ENCODE measurements around the gene NSUN6. TPM values are rescaled to one million over a fixed set of nuclear protein-coding genes. Genes with fewer than 3 reads are reported as not detected.
"Not testable (repeated sequence)": the region's sequence is repeated elsewhere in the genome, so short reads cannot be mapped to it uniquely, and the experiment has no call there.

Gene NSUN6
- polyA plus RNA-seq, 1 experiment, result 2.7 TPM

DNA sequence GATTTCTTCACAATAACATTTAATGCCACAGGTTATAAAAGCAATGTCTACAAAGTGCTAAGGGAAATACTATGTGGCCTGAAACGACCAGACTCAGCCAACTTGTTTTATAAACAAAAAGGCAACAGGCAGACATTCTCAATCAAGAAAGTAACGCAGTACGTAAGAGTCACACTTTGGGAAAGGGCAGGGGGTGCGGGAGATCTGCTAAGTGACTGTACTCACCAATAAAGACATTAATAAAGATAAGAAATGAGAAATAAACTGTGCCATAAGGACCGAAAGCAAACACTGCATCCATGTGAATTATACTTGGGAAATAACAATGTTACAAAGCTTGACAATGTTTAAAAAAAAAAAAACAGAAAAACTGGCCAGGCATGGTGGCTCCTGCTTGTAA is 25.5 kb downstream of the NSUN6 start:
- Histone ChIP-seq H3K27me3 (ENCODE audit: control insufficient read depth, insufficient read depth, low read length) (no peaks in the 10 kb centered on the region), H3K36me3 (ENCODE audit: control insufficient read depth, insufficient read depth, low read length) (no peaks in the 10 kb centered on the region), H3K4me3 (ENCODE audit: low read depth, low read length) (no peak overlapping the region)
- TF ChIP-seq, protein P1, sequence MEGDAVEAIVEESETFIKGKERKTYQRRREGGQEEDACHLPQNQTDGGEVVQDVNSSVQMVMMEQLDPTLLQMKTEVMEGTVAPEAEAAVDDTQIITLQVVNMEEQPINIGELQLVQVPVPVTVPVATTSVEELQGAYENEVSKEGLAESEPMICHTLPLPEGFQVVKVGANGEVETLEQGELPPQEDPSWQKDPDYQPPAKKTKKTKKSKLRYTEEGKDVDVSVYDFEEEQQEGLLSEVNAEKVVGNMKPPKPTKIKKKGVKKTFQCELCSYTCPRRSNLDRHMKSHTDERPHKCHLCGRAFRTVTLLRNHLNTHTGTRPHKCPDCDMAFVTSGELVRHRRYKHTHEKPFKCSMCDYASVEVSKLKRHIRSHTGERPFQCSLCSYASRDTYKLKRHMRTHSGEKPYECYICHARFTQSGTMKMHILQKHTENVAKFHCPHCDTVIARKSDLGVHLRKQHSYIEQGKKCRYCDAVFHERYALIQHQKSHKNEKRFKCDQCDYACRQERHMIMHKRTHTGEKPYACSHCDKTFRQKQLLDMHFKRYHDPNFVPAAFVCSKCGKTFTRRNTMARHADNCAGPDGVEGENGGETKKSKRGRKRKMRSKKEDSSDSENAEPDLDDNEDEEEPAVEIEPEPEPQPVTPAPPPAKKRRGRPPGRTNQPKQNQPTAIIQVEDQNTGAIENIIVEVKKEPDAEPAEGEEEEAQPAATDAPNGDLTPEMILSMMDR (IDR thresholded peaks at IDR 0.05; ENCODE audit: insufficient read depth, low read depth, low read length), result no peak
- POLR2A ChIA-PET, result no interaction called here
- CTCF ChIA-PET, result no interaction called here
- DNase-seq (ENCODE audit: low read depth), result no peak

DNA sequence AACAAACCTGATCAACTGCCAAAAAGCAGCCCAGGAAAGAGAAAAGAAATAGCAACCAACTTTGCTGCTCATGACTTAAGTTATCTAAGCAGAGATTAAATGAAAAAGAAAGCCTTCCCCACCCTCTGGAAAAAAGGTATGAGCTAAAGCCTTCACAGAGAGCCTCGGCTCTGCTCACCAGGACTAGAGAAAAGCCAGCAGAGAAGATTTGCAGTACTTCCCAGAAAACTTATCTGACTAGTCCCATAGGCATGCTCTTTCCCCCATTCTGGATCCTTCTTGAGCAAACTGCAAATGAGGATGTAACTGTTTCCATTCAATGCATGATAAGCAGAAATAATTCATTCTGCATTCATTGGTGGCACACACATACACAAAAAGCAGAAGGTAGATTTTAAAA is 27.7 kb downstream of the NSUN6 start:
- POLR2A ChIA-PET, CTCF ChIA-PET: not testable (repeated sequence)

DNA sequence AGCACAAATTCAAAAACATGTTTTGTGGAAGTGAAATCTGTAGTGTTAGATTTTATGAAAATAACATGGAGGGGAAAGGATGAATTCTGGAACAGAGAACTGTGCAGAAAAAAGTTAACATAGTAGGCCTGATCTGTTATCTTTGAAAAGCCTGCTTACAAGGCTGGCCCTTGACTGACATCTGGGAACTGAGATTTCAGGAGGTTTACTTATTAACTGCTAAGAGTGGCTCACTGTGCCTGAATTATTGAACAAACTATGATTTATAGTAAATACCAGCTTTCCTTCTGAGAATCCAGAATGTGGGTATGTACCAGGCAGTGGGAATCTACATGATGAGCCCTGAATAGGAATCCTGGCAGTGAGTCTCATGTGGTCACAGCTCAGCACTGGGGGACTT is 30.5 kb downstream of the NSUN6 start:
- ChIA-PET POLR2A (no interaction called here), CTCF (no interaction called here)

More for the DNA sequence above, 27.7 kb downstream of the NSUN6 start:
- not testable (repeated sequence) for H3K4me3 ChIP-seq (ENCODE audit: low read depth, low read length); H3K27me3 ChIP-seq (ENCODE audit: control insufficient read depth, insufficient read depth, low read length); H3K36me3 ChIP-seq (ENCODE audit: control insufficient read depth, insufficient read depth, low read length); DNase-seq (ENCODE audit: low read depth)

DNA sequence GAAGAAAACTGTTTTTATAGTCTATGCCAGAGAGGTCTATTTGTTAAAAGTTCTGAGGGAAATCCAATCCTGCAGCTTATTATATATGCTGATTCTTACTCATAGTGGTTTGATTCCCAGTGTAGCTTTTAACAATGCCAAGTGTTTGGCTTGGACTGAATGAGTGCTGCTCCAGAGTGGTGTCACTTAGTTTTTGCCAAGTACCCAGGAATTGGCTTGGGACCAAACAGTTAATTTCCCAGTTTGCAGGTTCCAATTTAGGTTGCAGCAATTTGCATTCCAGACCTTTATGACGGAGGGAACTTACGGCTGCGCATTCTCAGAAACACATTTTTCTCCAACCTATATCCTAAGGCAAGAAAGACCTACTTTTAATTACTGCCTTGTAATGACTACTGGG is 32.4 kb downstream of the NSUN6 start:
- H3K4me3 ChIP-seq (ENCODE audit: low read depth, low read length), result no peak overlapping the region
- no peak for DNase-seq (ENCODE audit: low read depth)
- ChIA-PET CTCF (no interaction called here), POLR2A (no interaction called here)
- H3K27me3 ChIP-seq (ENCODE audit: control insufficient read depth, insufficient read depth, low read length), result no peaks in the 10 kb centered on the region
- H3K36me3 ChIP-seq (ENCODE audit: control insufficient read depth, insufficient read depth, low read length), result no peaks in the 10 kb centered on the region
- TF ChIP-seq, protein P1 (IDR thresholded peaks at IDR 0.05; ENCODE audit: insufficient read depth, low read depth, low read length), result no peak

More for the DNA sequence above, 30.5 kb downstream of the NSUN6 start:
- Histone ChIP-seq H3K27me3 (ENCODE audit: control insufficient read depth, insufficient read depth, low read length) (no peaks in the 10 kb centered on the region), H3K36me3 (ENCODE audit: control insufficient read depth, insufficient read depth, low read length) (no peaks in the 10 kb centered on the region), H3K4me3 (ENCODE audit: low read depth, low read length) (no peak overlapping the region)
- DNase-seq (ENCODE audit: low read depth), result no peak
- TF ChIP-seq, protein P1 (IDR thresholded peaks at IDR 0.05; ENCODE audit: insufficient read depth, low read depth, low read length), result no peak

DNA sequence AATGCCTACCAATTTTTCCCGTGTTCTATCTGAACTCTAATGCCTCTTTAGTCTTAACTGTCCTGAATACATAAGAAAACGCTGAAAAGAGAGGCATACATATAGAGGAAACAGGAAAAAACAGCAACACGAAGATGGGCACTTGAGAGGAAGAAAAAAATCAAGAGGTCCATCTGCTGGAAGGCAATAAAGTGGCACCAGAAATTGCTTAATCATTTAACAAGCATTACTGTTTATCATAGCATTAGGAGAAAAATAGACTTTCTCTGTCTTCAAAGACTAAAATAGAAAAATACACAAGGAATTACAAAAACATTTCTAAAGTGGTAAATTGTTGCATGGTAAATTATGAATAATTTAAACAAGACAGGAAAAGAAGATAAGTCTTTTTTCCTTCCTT is 35.0 kb downstream of the NSUN6 start:
- H3K36me3 ChIP-seq (ENCODE audit: control insufficient read depth, insufficient read depth, low read length), result no peaks in the 10 kb centered on the region; the same call in 1 of the 2 replicates
- CTCF ChIA-PET, result no interaction called here
- DNase-seq (ENCODE audit: low read depth), result no peak

DNA sequence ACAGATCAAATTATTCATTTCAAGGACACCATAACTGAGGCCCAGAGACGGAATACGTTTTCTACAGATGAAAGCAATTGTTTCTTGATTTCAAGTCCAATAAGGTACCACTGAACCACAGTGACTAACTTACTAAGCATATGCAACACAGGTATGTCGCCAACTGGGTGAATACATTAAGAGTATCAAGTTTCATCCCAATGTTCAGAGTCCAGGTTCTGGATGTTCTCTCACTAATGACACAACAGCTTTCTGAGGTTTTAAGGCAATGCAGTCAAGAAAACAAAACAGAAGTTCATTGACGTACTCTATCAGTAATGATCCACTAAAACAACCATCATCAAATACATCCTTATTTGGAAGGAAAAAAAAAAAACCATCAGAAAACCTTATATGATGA is 35.8 kb downstream of the NSUN6 start:
- H3K27me3 ChIP-seq (ENCODE audit: control insufficient read depth, insufficient read depth, low read length), result no peaks in the 10 kb centered on the region
- POLR2A ChIA-PET, result no interaction called here
- TF ChIP-seq, protein P1 (IDR thresholded peaks at IDR 0.05; ENCODE audit: insufficient read depth, low read depth, low read length), result no peak
- no peak for DNase-seq (ENCODE audit: low read depth)
- no peaks in the 10 kb centered on the region; the same call in 1 of the 2 replicates for H3K36me3 ChIP-seq (ENCODE audit: control insufficient read depth, insufficient read depth, low read length)
- H3K4me3 ChIP-seq (ENCODE audit: low read depth, low read length), result no peak overlapping the region
- CTCF ChIA-PET, result no interaction called here

More for the DNA sequence above, 35.0 kb downstream of the NSUN6 start:
- POLR2A ChIA-PET, result no interaction called here
- Histone ChIP-seq H3K4me3 (ENCODE audit: low read depth, low read length) (no peak overlapping the region), H3K27me3 (ENCODE audit: control insufficient read depth, insufficient read depth, low read length) (no peaks in the 10 kb centered on the region)
- TF ChIP-seq, protein P1 (IDR thresholded peaks at IDR 0.05; ENCODE audit: insufficient read depth, low read depth, low read length), result no peak
